Hepatic stellate cell (primary cell): Measurements from ENCODE around the gene PCDHB12.
"Not testable (repeated sequence)": the region's sequence is repeated elsewhere in the genome, so short reads cannot be mapped to it uniquely, and the experiment has no call there.

Source experiments
- DNase-seq: peaks from one replicate; pipeline ENCODE4 v3.0.0; 2011; ENCODE audit warnings: low spot score

Gene PCDHB12

GRCh38 chr5:141208478-141208877 is at the start of gene PCDHB12:
Gene PCDHB12, plus strand, starts transcription at chr5:141208719. Its CDS starts 189 bp downstream, at chr5:141208908.
- DNase-seq, result no peak

GRCh38 chr5:141172381-141173204 is 35.9 kb upstream of the PCDHB12 start, which contains the start of gene PCDHB7:
Gene PCDHB7, plus strand, starts transcription at chr5:141172644. Its CDS starts 192 bp downstream, at chr5:141172836.
- peak; percentile 38 for DNase-seq

- not testable (repeated sequence) for DNase-seq
Measured at GRCh38 chr5:141174291-141175104, 34.0 kb upstream of the PCDHB12 start.

GRCh38 chr5:141175933-141176332 is 32.6 kb upstream of the PCDHB12 start:
- no peak for DNase-seq

DNA sequence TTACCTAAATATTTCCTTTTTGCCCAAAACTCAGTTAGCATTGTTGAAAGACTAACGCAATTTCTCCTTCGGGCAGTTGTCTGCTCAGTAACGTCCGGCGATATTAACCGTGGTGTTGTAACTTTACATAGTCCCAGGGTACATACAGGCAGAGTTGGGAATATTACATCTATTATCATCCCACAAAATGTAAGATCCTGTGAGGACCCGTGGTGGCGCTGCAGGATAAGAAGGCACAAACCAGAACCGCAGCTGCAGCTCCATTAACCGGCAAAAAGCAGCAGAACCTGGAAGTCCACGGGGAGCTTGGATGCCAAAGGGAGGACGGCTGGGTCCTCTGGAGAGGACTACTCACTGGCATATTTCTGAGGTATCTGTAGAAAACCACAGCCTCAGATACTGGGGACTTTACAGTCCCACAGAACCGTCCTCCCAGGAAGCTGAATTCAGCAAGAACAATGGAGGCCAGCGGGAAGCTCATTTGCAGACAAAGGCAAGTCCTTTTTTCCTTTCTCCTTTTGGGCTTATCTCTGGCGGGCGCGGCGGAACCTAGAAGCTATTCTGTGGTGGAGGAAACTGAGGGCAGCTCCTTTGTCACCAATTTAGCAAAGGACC is 30.8 kb upstream of the PCDHB12 start, which contains the start of gene PCDHB8:
TSS of gene PCDHB8 (plus strand) at position 214 of the 615 bp plus-strand sequence. CDS start at position 459, 245 bp downstream.
- DNase-seq, result not testable (repeated sequence)

GRCh38 chr5:141179371-141179770 is 29.1 kb upstream of the PCDHB12 start:
- DNase-seq, result not testable (repeated sequence)

GRCh38 chr5:141179876-141180275 is 28.6 kb upstream of the PCDHB12 start:
- not testable (repeated sequence) for DNase-seq

DNA sequence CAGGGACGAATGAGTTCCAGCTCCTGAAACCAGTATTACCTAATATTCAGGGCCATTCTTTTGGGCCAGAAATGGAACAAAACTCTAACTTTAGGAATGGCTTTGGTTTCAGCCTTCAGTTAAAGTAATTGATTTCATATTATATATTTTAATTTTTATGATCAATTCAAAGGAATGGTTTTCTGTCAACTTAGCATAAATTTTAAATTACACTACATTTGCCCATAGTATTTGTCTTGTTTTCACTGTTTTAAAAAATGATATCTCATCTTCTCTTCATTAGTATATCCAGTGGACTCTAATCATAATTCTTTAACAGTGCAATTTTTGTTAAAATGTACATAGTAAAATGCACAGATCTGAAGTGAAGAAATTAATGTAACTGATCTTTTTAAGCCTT is 28.2 kb upstream of the PCDHB12 start:
- no peak for DNase-seq

- DNase-seq, result peak; percentile 47
Measured at GRCh38 chr5:141182248-141182647, 26.3 kb upstream of the PCDHB12 start, which contains the start of gene PCDHB16. Gene PCDHB16, plus strand, starts transcription at chr5:141182387. Its CDS starts 173 bp downstream, at chr5:141182560.

DNA sequence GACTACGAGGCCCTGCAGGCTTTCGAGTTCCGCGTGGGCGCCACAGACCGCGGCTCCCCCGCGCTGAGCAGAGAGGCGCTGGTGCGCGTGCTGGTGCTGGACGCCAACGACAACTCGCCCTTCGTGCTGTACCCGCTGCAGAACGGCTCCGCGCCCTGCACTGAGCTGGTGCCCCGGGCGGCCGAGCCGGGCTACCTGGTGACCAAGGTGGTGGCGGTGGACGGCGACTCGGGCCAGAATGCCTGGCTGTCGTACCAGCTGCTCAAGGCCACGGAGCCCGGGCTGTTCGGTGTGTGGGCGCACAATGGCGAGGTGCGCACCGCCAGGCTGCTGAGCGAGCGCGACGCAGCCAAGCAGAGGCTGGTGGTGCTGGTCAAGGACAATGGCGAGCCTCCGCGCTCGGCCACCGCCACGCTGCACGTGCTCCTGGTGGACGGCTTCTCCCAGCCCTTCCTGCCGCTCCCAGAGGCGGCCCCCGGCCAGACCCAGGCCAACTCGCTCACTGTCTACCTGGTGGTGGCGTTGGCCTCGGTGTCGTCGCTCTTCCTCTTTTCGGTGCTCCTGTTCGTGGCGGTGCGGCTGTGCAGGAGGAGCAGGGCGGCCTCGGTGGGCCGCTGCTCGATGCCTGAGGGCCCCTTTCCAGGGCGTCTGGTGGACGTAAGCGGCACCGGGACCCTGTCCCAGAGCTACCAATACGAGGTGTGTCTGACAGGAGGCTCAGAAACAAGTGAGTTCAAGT is 24.2 kb upstream of the PCDHB12 start:
- not testable (repeated sequence) for DNase-seq

GRCh38 chr5:141186897-141187512 is 21.5 kb upstream of the PCDHB12 start, which contains the start of gene PCDHB9:
Gene PCDHB9, plus strand, starts transcription at chr5:141187161. Its CDS starts 158 bp downstream, at chr5:141187319.
- no peak for DNase-seq

DNA sequence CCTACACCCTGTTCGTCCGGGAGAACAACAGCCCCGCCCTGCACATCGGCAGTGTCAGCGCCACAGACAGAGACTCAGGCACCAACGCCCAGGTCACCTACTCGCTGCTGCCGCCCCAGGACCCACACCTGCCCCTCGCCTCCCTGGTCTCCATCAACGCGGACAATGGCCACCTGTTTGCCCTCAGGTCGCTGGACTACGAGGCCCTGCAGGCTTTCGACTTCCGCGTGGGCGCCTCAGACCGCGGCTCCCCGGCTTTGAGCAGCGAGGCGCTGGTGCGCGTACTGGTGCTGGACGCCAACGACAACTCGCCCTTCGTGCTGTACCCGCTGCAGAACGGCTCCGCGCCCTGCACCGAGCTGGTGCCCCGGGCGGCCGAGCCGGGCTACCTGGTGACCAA is 19.8 kb upstream of the PCDHB12 start:
- DNase-seq, result not testable (repeated sequence)

GRCh38 chr5:141189131-141189530 is 19.4 kb upstream of the PCDHB12 start:
- DNase-seq, result not testable (repeated sequence)

DNA sequence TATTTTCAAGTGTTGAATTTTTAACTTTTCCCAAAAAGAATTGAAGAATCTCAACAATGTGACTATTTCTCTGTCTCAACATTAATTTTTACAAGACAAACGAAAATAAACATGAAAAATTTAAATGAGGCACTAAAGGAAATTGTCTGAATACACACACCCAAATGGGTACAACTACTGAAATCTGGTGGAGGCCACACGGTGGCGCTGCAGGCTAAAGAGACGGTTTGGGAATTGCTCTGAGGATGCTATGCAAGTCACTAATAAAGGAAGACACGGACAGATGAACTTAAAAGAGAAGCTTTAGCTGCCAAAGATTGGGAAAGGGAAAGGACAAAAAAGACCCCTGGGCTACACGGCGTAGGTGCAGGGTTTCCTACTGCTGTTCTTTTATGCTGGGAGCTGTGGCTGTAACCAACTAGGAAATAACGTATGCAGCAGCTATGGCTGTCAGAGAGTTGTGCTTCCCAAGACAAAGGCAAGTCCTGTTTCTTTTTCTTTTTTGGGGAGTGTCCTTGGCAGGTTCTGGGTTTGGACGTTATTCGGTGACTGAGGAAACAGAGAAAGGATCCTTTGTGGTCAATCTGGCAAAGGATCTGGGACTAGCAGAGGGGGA is 16.3 kb upstream of the PCDHB12 start, which contains the start of gene PCDHB10:
TSS of gene PCDHB10 (plus strand) at position 244 of the 616 bp plus-strand sequence. CDS start at position 444, 200 bp downstream.
- peak; percentile 28 for DNase-seq

GRCh38 chr5:141194332-141194731 is 14.2 kb upstream of the PCDHB12 start:
- not testable (repeated sequence) for DNase-seq

DNA sequence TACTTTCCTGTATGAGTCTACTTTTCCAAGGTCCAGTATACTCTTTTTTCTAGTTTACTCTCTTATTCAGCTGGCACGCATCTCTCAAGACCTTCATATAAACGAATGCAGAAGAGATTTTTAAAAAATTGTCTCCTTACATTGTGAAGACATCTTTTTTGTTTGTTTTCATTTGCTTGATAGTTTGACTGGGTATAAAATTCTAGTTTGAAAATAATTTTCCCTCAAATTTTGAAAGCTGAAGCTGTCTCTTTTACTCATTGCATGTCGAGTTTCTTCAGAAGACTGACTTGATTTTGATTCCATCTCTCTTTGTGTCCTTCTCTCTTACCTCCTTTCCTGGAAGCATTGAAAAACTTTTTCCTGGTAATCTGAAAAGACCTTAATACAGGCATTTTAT is 12.2 kb upstream of the PCDHB12 start:
- no peak for DNase-seq

DNA sequence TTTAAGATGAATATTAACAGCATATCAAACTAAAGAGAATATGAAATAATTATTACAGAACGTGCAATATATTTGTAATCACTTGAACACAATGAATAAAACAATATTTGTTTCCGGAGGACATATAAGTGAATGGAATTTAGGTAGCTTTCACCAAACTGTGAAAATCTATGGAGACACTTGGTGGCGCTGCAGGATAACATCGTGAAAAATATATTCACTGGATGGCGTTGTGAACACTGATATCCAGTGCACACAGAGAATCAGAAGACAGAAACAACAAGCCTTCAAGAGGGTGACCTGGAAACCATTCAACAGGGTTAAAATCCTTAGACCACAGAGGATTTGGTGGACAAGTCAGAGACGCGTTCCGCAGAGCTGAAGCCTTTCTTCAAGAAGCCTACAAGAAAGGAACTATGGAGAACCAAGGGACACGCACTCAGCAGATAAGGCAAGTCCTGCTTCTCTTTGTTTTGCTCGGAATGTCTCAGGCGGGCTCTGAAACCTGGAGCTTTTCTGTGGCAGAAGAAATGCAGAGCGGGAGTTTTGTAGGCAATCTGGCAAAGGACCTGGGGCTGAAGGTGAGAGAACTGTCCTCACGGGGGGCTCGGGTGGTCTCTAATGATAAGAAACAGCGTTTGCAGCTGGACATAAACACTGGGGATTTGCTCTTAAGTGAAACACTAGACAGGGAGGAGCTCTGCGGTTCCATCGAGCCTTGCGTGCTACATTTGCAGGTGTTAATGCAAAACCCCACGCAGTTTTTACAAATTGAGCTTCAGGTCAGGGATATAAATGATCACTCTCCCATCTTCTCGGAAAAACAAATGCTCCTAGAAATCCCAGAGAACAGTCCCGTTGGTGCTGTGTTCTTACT is 8.9 kb upstream of the PCDHB12 start, which contains the start of gene PCDHB11:
TSS of gene PCDHB11 (plus strand) at position 269 of the 877 bp plus-strand sequence. CDS start at position 417, 148 bp downstream.
- no peak for DNase-seq

- not testable (repeated sequence) for DNase-seq
Measured at GRCh38 chr5:141201126-141201525, 7.4 kb upstream of the PCDHB12 start.

DNA sequence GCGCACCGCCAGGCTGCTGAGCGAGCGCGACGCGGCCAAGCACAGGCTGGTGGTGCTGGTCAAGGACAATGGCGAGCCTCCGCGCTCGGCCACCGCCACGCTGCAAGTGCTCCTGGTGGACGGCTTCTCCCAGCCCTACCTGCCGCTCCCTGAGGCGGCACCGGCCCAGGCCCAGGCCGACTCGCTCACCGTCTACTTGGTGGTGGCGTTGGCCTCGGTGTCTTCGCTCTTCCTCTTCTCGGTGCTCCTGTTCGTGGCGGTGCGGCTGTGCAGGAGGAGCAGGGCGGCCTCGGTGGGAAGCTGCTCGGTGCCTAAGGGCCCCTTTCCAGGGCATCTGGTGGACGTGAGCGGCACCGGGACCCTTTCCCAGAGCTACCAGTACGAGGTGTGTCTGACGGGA is 6.9 kb upstream of the PCDHB12 start:
- DNase-seq, result not testable (repeated sequence)
